Activated CD8-positive, alpha-beta memory T cell treated with anti-CD3 and anti-CD28 coated beads for 1 hour (primary cell): ENCODE results near the gene GLI2.

Source experiments
- DNase-seq, 2 donors: peaks; one replicate each; pipeline ENCODE4 v3.0.0-alpha.2; 2020; ENCODE audit warnings: low read depth in 1 of 2; ENCODE audit errors: extremely low read depth in 1 of 2

The GLI2 gene

DNA sequence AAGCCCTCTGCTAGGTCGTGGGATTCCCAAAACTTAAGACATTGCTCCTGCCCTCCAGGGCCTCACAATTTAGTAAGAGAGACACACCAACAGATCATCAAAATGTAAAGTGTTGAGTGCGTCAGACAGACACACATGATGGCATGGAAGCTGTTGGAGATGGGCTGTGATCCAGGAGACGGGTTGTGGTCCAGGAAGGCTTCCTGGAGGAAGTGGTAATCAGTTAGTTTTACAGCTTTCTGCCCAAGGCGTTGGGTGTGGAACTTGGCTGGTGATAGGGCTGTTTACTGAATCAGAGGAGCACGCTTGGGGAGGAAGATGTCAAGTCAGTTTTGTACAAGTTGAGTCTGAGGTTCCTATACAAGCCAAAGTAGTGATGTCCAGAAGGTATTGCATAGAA lies 24.0 kb upstream of the GLI2 start:
- no peak for DNase-seq

- DNase-seq: no peak
Observed at GRCh38 chr2:120712180-120712681, 23.4 kb upstream of the GLI2 start.

GRCh38 chr2:120715353-120715752 lies 20.3 kb upstream of the GLI2 start:
- DNase-seq: no peak

DNA sequence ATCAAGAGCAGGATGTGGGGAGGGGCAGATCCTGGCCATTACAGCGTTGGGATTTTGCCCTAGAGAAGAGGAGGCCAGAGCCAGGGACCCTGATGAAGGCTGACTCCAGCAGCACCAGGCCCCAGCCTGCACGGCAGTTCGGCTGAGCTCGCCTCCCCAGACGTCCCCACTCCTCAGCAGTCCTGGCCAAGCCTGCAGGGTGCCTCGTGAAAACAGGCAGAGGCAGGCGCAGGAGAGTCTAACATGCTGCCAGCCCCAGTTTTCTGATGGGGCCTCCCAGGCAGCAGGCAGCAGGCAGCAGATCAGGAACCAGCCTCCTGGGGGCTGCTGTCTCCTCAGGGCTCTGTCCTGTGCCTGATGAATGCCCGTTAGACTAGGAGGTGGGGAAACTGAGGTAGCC lies 19.7 kb upstream of the GLI2 start:
- no peak for DNase-seq

DNA sequence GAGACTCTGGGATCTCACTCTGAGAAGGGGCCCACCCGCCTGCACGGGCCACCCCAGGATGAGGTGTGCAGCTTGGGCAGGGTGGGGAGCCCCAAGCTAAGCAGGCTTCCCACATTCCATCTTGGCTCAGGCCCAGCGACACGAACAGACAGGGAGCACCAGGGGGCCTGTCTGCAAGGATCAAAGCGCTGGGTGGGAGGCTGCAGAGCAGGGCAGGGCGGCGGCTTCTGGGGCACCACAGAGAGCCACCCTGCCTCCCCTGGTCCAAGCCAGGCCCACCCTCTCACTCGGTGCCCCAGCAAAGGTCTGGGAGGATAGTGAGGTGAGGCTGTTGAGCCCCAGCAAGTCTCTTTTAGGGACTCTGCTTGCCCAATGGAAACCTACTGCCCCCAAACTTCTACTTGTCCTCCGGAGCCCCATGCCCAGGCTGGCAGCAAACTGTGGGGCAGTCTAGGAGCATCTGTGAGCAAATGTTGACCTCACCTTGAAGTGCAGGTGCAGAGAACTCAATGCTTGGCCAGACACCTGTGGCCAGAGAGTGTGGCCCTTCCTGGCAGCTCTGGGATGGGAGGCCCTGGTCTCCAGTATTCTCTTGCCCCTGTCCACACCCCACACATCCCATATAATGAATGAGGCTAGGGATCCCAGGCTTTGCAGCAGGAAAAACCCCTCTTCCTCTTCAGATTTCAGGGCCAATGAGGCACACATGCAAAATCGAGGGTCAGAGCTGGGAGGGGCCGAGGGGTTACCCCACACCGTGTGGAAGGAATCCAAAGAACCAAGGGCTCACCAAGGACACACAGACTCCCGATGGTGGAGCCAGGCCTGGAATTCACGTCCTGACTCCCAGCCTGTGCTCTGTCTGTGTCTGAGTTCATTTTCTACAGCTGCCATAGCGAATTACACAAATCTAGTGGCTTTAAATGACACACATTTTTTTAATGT lies 18.8 kb upstream of the GLI2 start:
- DNase-seq: no peak

DNA sequence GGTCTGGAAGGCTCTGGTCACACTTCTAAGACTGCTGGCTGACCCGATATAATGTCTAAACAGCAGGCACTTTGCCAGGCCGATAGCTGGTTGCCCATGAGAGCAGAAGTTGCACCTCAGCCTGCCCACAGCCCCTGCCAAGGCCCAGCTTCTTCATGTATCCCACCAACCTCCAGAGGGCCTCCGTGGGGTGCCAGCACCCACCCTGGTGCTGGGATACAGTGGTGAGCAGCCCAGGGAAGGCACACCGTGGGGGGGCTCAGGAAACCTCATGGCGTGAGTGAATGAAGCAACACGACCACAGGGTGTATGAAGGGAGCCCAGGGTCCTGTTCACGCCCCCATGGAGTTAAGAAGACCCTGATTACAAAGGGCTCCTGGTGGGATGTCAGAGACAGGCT lies 16.2 kb upstream of the GLI2 start:
- no peak for DNase-seq

DNA sequence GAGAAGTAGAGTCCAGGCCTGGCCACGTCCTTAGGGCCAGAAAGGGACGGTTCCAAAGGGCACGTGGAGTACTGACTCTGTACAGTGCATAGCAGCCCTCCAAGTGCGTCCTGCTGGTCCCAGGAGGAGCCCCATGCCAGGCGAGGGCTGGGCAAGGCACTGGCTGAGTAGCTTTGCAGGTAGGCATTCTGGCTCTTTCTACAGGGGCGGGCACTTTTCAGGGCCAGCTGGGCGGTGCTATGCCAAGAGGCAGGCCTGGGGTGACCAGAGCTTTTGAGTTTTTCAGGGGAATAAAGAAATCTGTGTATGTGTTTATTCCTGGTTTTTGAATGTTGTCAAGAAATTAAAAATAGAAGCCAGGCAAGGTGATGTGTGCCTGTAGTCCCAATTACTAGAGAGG lies 15.4 kb upstream of the GLI2 start:
- DNase-seq: no peak

DNA sequence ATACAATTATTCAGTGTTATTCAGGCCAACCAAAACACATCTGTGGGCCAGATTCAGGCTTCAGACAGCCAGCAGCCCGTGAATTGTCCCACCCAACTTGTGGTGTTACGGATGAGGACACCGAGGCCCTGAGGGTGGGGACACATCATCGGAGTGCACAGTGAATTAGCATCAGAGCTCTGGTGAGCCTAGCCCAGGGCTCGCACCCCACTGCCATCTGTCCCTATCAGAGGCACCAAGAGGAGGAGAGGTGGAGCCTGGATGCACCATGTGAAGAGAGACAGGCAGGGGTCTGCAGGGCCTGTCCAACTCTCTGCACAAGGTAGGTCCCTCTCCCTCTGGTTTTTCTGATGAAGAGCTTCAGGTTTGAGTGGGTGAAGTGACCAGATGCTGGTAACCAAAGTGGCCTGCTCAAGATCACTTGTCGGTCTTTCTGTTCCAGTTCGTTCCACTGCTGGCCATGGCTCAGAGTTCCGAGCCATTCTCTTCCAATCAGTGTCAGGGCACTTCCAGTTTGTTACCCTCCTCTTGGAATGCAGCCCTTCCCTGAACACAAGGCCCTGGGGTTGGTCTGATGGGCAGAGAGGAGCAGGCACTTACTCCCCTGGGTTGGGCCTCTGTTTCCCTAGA lies 14.8 kb upstream of the GLI2 start:
- no peak for DNase-seq

GRCh38 chr2:120722246-120722567 lies 13.5 kb upstream of the GLI2 start:
- DNase-seq: no peak

DNA sequence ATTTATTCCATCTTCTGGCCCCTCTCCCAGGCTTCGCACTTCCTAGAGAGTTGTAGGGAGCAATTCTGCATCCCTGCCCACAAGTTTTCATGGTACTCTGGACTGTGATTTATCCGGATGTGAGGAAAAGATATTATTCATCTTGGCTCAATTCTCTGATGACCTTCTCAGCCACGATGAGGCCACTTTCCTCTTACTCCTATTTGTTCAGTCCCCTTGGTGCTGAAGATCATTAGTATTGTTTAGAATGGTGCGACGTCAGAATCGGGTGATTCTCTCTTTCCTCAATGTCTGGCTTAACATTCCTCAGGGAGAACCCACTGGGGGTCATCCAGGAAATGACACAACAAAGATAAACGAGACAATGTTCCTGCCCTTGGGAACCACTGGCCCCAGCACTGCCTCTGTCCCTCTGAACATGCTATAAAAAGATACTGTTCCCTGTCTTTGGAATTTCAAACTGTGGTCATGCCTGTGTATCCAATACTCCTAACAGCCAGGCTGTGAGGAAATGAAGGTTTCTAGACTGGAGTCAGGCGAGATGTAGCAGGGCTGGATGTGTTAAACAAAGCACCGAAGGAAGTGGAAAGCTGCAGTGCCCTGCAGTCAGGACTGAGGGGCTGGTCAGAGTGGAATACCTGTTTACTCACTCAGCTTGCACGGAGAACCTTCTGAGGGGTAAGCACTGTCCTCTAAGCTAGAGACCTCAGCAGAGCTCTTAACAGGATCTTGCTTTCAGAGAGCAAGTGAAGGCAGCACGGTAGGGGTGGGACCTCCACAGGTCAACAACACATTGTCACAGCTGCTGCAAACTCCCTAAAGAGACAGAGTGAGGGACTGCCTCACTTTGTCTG lies 12.9 kb upstream of the GLI2 start:
- DNase-seq: no peak

- DNase-seq: no peak
Observed at GRCh38 chr2:120726245-120726644, 9.4 kb upstream of the GLI2 start.

GRCh38 chr2:120729406-120730399 lies 6.0 kb upstream of the GLI2 start:
- no peak for DNase-seq

DNA sequence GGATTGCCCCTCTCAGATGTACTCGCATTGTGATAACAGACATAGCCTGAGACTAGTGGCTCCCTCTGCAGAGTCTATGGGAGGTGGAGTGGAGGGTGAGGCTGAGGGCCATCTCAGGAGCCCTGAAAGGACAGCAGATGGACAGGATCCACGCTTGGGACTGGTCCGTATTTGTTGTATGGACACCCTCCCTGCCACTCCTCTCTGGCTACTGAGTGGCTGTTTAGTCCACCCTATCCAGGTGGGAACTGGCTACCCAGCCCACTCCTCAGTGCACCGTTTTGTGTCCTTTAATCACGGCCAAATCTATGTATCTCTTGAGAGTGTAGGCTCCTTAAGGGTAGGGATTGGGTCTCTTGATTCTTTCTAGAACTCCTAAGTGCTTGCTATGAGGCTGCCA lies 4.5 kb upstream of the GLI2 start:
- DNase-seq: no peak

GRCh38 chr2:120732506-120733237 lies 3.0 kb upstream of the GLI2 start:
- no peak for DNase-seq

DNA sequence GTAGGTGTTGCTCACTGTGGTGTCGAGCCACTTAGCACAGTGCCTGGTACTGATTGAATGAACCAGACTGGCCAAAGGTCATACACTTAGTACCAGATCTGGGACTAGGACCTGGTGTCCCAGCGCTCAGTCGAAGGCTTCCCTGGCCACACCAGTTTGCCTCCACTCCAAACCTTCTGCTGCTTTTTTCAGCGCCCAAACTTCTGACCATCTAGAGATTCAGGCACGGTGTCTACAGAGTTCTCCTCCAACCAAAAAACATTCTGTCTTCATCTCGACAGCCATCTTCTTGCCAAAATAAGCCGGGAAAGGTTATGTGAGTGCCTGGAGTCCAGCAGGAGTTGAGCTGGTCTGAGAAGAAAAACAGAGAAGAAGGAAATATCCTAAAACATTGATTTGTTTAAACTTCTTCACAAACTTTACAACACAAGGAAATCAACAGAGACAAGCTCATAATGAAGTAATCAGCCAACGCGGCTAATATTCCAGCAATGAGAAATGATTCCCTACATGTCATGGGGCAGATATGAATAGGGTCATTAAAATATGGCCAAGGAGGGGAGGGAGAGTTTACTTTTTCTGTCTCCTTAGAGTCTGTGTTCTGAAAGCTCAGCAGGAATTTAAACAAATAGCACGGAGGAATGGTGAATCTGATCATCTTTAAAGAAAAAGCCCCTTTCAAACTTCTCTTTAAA lies 2.3 kb upstream of the GLI2 start:
- no peak for DNase-seq

DNA sequence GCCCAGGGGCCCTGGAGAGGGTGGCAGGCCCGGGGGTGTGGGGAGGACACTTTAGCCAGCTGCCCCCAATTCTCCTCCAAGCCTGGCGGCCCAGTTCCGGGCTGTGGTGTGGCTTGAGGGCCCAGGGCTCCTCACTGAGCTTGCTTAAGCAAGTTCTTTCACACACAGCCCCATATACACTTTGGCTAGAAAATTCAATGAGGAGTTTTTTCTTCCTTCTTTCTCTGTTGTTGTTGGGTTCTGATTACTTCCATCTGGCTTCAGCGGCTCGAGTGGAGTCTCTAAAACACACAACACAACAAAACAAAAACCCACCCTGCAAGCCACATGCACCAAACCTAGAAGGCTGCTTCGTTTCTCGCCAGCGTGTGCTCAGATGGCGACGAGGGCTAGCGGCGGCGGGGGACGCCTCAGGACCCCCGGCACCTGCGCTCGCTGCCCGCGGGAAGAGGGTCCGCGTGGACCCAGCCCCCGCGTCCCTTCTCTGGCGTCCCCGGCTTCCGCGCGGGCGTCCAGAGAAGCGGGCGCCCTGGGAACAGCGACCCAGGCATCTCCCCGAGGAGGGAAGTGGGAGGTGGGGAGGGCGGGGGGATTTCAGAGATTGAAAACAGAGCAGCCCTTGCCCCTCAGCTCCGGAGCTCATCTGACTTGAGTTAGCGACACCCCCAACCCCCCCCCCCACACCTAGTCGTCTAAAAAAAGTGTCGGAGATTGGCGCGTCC lies 577 bp upstream of the GLI2 start:
- DNase-seq: no peak

- no peak for DNase-seq
Observed at GRCh38 chr2:120736202-120736623, 545 bp downstream of the GLI2 start.

- DNase-seq: no peak
Observed at GRCh38 chr2:120736624-120737339, 1.1 kb downstream of the GLI2 start.
